GM18873 (cell line): ENCODE measurements around the gene DTNA.
"Not testable (repeated sequence)": the region's sequence is repeated elsewhere in the genome, so short reads cannot be mapped to it uniquely, and the experiment has no call there.

Experiments used
- ATAC-seq: cut with Tn5 transposase; IDR thresholded peaks from one replicate; pipeline ENCODE4 v1.9.1; 2021; ENCODE audit warnings: mild to moderate bottlenecking, moderate library complexity, moderate number of reproducible peaks; ENCODE audit not compliant: unreplicated experiment, low FRiP score

DTNA gene

DNA sequence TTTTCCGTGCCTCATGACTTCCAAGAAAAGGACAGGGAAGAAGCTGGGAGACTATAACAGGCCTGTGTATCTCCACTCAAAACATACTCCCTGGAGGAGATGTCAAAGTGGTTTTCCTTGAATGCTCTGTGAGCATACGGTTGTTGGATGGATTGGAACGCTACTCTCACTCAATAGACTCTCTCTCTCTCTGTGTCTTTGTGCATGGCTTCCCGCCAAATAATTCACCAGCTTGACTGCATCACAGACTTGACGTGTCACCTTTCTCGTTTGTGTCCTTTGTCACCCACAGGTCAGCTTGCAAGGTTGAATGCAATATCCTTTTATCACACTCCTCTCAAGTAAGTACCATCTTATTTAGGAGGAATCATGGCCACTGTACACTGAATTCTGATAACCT, 174.3 kb downstream of the DTNA start:
- ATAC-seq = no peak

DNA sequence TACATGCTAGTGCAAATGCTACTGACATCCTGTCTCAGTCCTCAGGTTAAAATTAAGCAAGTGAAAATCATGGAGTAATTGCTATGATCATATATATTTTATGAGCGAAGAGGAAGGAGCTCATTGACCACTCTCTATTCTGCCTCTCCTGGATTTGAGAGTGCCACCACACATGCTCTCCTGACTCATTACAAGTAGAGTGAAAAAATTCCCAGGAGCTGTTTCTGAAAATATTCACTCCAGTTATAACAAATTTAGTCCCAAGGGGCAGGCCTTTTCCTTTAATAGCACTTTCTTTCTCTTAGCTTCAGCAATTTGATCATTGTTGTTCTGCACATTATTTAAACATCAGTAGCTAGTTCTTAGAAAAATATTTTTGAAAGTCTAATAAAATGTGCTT, 176.1 kb downstream of the DTNA start:
- ATAC-seq = no peak

DNA sequence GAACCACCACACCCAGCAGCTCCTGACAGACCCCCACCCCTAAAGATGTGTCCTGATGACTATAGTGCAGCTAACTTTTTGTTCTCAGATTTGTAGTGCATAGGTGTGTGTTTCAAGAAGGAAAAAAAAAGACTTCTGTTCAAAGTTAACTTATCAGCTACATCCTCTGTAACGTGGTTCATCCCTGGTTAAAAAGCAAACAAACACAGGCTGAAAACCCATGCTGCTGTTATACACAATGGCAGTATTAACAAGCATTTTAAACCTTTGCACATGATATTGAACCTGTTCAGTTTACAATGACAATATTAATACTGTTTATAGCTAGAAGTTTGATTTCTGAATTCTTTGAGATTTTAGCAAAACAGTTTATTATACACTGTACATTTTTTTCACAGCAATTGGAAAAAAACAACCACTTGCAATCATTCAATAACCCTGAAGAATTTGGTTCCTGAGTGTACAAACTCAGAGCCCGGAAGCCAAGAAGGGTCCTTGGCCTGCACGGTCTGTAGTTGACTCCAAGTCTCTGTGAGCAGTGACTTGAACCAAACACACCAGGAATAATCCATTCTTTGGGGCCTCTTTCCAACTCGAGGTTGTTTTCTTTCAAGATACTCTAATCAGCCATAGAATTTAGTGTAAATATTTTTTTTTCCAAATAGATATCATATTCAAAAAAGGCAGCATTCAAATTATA, 177.9 kb downstream of the DTNA start:
- ATAC-seq = no peak

DNA sequence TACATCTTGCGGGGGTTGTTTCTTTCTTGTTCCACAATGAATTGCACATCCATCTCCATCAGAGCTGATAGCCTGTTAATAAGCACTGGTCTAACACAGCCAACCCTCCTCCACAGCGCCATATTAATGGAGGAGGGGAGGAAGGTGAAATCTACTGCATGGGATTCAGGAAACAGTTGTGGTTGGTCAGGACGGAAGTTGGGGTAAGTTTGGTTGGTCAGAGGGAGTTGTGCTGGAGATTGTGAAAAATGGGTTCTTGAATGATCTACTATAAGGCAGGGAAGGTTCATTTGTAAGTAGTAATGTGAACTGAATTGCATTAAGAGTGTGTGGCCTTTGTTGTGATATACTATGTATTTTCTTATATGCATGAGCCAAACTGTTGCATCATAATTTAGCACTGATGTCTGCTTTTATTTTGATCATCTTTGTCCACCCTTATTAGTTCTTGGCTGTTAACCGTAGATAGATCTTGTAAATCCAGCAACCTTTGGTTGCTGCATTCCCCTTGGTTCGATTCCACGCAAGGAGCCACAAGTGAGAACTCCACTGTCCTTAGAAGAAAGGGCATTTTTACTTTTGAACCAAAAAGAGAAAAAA, 180.5 kb downstream of the DTNA start:
- no peak for ATAC-seq

DNA sequence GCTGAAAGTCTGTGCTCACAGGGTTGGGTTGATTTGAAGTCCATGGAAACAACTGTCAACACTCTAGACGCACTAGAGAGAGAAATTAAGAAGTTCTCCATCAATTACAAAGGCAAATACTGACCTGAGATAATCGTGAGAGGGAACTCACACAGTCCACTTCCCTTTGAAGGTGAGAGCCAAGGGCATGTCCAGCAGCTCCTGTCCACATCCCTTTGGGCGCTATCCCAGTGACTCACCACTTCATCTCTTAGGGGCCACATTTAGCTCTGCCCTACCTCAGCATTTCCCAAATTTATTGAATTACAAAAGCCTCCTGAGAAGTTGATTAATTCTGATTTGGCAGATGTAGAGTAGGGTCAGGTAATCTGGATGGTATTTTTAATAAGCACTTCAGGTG, 182.3 kb downstream of the DTNA start:
- no peak for ATAC-seq

DNA sequence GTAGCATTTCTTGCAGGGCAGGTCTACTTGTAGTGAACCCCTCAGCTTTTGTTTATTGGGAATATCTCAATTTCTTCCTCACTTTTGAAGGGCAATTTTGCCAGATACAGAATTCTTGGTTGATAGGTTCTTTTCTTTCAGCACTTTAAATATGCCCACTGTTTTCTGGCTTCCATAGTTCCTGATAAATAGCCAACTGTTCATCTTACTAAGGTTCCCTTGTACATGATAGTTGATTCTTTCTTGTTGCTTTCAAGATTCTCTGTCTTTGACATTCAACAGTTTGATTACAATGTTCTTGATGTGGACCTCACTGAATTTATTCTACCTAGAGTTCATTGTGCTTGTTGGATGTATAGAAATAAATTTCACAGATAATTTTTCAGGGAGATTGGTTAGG, 183.1 kb downstream of the DTNA start:
- no peak for ATAC-seq

DNA sequence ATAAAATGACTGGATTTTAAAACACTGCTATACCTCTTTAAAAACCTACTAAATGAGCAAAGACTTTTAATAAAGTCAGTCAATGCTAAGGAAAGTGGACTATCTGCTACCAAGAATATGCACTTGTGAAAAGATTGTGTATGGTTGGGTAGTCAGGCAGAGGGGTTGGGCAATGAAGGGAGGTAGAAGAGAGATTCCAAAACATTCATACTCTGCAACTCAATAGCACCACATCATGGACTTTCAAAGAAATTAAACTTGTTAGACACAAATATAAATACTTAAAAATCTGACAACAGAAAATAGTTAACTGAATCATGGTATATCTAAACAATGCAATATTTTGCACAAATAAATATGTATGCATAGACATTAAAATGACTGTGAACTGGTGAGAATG, 191.2 kb downstream of the DTNA start:
- no peak for ATAC-seq

DNA sequence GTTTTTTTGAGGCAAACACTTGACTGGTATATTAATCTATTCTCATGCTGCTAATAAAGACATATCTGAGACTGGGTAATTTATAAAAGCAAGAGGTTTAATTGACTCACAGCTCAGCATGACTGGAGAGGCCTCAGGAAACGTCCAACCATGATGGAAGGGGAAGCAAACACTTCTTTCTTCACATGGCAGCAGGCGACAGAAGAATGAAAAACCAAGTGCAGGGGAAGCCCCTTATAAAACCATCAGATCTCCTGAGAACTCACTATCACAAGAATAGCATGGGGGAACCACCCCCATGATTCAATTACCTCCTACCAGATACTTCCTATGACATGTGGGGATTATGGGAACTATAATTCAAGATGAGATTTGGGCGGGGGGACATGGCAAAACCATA, 194.9 kb downstream of the DTNA start:
- ATAC-seq = no peak

DNA sequence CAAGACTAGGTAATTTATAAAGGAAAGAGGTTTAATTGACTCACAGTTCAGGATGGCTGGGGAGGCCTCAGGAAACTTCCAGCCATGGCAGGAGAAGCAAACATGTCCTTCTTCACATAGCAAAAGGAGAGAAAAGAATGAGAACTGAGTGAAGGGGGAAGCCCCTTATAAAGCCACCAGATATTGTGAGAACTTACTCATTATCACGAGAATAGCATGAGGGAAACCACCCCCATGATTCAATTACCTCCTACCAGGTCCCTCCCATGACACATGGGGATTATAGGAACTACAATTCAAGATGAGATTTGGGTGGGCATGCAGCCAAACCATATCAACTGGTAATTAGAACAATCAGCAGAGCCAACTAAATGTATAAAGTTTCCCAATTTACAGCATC, 196.9 kb downstream of the DTNA start:
- not testable (repeated sequence) for ATAC-seq

DNA sequence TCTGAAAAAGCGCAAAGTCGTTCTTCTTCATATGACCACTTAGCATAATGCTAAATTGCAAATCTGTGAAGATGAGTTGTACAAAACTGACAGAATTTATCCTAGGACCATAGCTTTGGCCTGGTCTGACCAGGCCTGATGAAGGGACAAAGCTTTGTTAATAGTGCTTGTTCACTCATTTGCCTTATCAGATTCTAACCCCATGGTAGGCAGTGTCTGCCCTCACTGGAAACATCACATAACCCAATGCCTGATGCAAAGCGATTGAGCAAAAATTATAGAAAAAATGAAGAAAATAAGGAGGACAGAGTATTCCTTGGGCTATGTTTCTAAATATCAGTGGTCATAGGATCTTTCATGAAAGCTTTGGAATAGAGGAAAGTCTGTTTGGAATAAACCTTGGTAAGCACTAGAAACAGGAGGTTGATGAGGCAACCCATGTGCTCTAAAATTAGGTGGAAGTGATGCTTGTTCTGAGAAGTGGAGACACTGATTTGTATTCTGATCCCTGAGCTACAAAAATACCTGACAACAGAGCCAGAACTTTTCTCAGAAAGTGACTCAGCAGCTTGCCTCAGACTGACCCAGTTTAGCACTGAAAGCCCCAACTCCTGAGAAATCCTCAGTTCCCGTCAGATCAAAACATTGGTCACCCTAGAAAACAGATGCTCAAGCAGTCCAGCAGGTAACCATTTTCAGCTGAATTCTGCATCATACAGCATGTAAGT, 199.7 kb downstream of the DTNA start:
- no peak for ATAC-seq

DNA sequence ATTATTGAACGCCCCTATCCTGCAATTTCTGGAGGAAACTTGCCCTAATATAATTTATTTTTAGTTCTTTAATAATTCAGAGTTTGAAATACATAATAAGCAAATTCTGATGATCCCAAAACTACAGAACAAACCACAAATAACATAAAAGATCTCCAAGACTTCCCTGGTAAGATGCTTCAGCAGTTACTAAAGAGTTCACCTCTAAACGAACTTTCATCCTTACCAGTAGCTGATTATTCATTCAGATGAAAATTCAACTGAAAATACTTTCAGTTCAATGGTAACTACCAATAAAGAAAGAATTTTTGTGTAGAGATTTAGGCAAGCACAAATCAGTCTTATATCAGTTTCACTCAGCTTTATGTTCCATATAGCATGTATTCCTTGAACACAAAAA, 201.0 kb downstream of the DTNA start:
- no peak for ATAC-seq

DNA sequence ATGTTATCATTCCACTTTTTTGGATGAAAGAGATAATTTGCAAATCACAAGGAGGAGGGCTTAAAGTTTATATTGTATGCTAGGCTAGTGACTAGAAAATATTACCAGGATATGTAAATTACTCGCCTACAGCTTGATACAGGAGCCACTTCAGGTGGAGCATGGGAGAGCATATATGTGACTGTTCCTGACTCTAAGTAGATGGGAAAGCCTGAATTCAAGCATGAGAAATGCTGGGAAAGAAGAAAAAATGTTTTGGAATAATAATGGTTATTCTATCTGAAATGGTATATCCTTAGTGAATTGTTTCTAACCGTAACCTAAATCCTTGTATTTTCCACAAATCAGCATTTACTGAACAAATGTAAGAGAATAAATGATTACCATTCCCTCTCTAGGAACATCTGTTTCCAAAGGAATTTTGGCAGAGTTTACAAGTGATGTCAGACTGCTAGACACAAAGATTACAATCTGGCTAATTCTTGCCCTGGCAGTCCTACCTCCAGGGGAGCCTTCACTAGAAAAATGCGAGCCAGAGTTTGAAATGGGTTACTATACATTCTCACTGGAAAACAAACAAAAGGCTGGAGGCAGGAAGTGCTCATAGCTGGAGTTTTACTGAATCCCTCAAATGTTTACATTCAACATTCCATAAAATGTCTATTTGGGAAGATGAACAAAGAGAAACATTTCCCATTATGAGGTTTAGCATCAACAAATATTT, 201.7 kb downstream of the DTNA start:
- ATAC-seq = no peak

DNA sequence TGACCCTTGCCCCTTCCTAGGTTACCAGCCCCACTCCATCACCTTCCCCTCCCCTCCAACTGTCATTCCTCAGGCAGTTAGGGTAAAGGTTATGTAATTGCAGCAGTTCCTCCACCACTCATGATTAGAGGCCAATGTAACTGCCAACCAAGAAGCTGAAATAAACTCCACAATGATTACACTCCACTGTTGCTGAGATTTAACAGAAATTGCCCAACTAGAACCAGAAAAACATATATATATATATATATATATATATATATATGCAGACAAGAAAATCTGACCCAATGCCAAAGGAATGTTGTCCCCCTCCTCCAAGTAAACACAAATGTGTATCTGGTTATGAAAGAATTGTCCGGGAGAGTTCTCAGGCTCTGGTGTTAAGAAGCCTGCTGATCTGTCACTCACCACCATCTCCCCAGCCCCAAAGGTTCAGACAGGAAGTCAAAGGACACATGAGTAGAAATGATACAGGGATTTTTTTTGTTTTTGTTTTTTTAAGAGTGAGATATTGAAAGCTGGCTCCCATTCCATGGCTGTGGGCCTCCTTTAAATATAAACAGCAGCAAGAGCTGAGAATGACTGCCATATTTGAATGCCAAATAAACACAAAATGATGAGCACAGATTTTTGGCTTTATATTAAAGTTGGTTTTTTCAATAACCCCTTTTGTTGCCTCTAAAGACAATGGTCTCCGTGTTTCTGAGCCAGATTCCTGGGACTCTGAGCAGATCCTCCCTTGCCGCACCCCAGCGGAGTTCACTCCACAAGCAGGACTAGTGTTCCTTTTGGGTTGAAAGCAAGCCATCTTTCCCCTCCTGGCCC, 204.0 kb downstream of the DTNA start:
- ATAC-seq = no peak

DNA sequence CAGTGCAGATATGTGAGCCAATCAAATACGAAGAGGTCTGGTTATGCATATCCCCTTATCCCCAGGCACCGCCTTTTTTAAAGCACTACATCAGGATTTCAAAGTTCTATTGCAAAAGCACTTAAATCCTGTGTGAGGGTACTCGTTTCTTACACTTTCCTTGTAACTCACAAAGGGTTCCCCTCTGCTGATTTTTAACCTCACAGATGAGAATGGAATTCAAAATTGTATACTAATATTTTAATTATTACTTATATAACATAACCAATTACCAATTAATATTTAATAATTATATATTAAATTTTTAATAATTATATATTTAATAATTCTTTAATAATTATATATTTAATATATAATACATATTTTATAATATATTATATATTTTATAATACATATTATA, 204.9 kb downstream of the DTNA start:
- ATAC-seq = no peak

DNA sequence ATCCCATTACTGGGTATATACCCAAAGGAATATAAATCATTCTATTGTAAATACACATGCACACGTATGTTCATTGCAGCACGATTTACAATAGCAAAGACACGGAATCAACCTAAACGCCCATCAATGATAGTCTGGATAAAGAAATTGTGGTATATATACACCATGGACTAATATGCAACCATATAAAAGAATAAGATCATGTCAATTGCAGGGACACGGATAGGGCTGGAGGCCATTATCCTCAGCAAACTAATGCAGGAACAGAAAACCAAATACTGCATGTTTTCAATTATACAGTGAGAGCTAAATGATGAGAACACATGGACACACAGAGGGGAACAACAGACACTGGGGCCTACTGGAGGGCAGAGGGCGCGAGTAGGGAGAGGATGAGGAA, 206.4 kb downstream of the DTNA start:
- not testable (repeated sequence) for ATAC-seq

DNA sequence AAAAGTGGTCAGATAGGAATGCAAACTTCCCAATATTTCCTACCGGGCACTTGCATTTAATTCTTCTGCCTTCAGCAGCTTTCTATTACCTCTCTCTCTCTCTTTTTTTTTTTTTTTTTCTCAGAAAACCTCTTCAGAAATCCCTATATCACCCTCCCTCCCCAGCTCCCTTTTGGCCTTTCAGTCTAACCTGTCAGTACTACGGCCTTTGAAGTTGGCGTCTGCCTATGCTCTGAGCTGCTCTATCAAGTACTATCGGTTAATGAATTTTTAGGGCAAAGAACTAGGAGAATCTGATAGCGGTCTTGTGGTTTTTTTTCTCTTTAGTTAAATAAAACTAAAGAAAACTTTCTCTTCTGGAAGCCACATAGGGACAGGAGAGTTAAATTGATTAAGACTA, 208.8 kb downstream of the DTNA start:
- no peak for ATAC-seq

DNA sequence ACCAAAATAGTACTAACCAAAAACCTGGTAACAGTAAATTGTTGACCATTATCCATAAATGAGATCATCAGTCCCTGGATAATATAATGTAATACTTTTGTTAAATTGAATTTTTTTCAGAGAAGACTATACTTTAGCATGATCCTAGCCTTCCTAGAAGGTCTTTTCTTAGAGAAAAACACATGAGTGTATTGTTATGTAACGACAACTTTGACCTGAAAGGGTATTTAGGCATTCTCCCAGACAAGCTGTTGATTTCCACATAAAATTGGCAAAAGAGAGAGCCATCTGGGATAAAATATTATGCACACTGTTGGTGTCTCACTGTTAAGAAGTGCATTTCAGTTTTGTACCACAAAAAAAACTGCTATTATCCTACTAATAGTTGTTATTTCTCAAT, 211.1 kb downstream of the DTNA start:
- ATAC-seq = no peak

DNA sequence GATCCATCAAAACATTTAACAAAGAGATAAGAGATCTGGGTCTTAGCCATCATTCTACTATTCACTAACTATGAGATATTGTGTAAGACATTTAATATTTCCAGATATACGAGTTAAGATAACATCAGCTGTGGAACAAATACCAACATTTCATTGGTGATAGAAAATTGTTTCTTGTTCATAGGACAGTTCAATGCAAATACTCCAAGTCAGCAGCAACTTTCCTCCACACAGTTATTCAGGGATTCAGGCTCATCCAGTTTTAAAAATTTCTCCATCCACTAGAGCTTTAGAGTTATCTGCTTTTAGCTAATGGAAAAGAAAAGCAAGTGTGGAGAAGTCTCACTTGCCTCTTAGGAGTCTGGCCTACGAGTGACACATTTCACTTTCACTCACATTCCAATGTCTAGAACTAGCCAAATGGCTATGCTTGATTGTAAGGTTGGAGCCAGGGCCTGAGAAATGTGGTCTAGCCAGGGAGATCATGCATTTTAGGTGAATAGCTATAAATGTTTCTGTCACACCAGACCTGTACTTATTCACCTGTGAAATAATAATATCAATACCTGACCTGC, 211.8 kb downstream of the DTNA start:
- no peak for ATAC-seq

DNA sequence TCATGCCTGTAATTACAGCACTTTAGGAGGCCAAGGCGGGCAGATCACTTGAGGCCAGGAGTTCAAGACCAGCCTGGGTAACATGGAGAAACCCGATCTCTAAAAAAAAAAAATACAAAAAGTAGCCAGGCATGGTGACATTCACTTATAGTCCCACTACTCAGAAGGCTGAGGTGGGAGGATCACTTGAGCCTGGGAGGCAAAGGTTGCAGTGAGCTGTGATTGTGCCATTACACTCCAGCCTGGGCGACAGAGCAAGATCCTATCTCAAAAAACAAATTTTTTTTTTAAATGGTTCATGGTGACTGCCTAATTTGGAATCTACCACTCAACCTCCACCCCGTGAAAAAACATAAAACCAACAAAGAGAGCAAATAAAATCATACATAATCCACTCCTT, 212.5 kb downstream of the DTNA start:
- not testable (repeated sequence) for ATAC-seq

DNA sequence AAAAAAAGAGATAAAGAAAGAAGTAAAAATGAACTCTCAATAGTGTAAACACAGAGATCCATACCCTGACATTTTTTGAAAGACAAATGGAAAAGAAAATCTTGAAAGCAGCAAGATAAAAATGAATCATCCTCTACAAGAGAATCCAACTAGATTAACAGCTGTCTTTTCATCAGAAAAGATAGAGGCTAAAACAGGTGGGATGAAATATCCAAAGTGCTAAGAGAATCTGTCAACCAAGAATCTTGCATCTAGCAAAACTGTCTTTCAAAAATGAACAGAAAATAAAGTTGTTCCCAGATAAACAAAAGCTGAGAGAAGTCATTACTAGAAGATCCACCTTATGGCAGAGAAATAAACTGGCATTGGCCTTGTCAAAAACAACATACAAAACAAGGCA, 213.8 kb downstream of the DTNA start:
- ATAC-seq = no peak
